Measurements from ENCODE around the gene PARVB.

PARVB gene

DNA sequence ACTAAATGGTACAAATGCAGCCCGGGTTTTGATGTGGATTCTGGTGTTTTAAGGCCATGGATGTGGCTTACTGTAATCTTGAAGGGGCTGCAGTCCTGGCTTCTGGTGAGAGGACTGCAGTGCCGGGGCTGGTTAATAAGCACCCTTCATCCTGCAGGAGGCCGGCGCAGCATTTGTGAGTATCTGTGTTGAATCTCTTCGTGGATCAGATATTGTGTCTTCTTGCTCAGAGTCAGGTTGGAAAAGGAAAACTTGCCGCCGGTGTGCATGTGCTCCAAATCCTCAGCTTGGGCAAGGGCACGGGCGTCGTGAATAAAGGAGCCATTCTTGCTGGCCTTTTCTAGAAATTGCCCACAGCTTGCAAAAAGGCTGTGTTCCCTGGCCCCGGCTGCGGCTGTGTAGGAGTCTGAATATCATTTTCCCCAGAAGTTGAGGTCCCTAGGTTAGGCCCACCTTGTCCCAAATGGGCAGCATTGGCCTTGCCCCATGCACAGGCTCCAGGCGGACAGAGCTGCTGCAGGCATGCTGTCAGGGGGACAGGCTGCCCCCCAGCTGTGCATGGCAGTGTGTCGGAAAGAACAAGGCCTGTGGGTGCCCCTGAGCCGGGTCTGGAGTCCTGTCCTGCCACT is 28.9 kb upstream of the PARVB start:
- CTCF ChIA-PET = interaction anchor here (1.6 to 13.8 kb wide), 6 partner anchors 11 to 630 kb away, joined by 3 to 319 read pairs (median 74); no protein-coding TSS in a partner anchor

DNA sequence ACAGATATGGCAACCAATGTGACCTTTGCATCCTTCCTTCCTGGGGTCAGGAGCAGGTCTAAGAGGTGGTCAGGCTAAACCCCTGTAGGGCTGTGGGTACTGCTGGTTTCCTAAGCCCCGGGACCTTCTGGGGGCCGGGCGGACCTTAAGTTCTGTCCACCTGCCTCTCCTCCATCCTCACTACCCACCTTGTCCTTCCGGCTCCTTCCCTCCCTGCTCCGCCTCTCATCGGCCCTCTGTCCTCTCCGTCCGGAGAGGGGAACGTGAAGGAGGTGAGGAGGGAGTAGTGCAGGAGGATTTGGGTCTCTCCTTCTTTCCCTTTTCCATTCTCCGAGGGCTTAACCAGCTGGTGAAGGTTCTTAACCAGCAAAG is 28.3 kb upstream of the PARVB start:
- no peak for DNase-seq (ENCODE audit: low read depth, low spot score)
- ChIA-PET CTCF (interaction anchor here (1.6 to 13.8 kb wide), 4 partner anchors 10 to 629 kb away, joined by 3 to 319 read pairs (median 160); no protein-coding TSS in a partner anchor), POLR2A (no interaction called here)
- TF ChIP-seq, protein P1, sequence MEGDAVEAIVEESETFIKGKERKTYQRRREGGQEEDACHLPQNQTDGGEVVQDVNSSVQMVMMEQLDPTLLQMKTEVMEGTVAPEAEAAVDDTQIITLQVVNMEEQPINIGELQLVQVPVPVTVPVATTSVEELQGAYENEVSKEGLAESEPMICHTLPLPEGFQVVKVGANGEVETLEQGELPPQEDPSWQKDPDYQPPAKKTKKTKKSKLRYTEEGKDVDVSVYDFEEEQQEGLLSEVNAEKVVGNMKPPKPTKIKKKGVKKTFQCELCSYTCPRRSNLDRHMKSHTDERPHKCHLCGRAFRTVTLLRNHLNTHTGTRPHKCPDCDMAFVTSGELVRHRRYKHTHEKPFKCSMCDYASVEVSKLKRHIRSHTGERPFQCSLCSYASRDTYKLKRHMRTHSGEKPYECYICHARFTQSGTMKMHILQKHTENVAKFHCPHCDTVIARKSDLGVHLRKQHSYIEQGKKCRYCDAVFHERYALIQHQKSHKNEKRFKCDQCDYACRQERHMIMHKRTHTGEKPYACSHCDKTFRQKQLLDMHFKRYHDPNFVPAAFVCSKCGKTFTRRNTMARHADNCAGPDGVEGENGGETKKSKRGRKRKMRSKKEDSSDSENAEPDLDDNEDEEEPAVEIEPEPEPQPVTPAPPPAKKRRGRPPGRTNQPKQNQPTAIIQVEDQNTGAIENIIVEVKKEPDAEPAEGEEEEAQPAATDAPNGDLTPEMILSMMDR (IDR thresholded peaks at IDR 0.05; ENCODE audit: insufficient read depth, low read length, missing control alignments) = no peak
- no peak overlapping the region for H3K4me3 ChIP-seq (ENCODE audit: low read depth, low read length)

More for the DNA sequence above, 28.9 kb upstream of the PARVB start:
- DNase-seq (ENCODE audit: low read depth, low spot score) = no peak
- no peak overlapping the region for H3K4me3 ChIP-seq (ENCODE audit: low read depth, low read length)
- POLR2A ChIA-PET = no interaction called here
- TF ChIP-seq, protein P1 (IDR thresholded peaks at IDR 0.05; ENCODE audit: insufficient read depth, low read length, missing control alignments) = no peak

DNA sequence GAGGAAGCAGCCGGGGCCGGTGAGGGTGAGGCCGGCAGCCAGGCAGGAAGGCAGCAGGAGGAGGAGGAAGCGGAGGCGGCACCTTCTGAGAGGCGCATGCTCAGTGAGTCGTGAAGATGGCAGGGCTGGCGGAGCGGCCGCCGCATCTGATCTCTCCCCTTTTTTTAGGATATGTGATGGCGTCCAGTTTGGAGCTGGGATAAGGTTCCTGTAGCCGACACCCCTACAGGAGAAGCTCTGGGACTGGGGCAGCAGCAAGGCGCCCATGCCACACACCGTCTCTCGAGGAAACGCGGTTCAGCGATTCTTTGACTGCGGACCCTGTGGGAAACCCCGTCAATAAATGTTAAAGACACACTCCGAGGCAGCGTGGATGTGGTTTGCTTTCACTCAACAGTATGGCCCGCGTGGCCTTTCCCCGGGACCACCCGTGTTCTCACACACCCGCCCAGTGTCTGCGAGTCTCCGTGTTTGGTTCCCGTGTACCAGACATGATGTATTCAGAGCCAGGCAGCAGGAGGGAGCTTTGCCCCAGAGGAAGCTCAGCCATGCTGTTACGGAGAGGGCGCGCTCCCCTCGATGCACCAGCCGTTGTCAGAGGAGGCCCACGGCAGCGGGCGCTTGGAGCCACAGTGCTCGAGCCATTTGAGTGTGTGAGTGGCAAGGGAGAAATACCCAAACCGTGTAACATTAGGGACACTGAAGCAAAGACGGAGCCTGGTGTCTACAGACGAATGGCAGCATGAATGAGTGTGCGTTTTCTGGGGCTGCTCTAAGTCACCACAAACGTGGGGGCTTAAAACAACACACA is 27.7 kb upstream of the PARVB start:
- no peak overlapping the region for H3K4me3 ChIP-seq (ENCODE audit: low read depth, low read length)
- POLR2A ChIA-PET = no interaction called here
- DNase-seq (ENCODE audit: low read depth, low spot score) = no peak
- TF ChIP-seq, protein P1 (IDR thresholded peaks at IDR 0.05; ENCODE audit: insufficient read depth, low read length, missing control alignments) = no peak
- CTCF ChIA-PET = interaction anchor here (0.6 to 13.8 kb wide), 4 partner anchors 9 to 629 kb away, joined by 3 to 319 read pairs (median 49); no protein-coding TSS in a partner anchor

DNA sequence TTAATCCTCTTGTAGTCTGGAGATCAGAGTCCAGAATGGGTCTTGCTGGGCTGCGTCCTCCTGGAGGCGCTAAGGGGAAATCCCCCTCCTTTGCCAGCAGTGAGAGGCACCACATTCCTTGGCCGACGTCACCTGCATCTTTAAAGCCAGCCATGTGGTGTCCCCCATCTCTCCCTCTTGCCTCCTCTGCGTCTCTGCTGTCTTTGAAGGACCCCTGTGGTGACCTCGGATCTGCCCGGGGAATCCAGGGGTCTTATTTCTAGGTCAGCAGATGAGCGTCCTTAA is 27.2 kb upstream of the PARVB start:
- H3K4me3 ChIP-seq (ENCODE audit: low read depth, low read length) = no peak overlapping the region
- TF ChIP-seq, protein P1 (IDR thresholded peaks at IDR 0.05; ENCODE audit: insufficient read depth, low read length, missing control alignments) = no peak
- POLR2A ChIA-PET = no interaction called here
- no peak for DNase-seq (ENCODE audit: low read depth, low spot score)
- CTCF ChIA-PET = interaction anchor here (13.8 kb wide), 1 partner anchor 628 kb away, joined by 319 read pairs; no protein-coding TSS in a partner anchor

DNA sequence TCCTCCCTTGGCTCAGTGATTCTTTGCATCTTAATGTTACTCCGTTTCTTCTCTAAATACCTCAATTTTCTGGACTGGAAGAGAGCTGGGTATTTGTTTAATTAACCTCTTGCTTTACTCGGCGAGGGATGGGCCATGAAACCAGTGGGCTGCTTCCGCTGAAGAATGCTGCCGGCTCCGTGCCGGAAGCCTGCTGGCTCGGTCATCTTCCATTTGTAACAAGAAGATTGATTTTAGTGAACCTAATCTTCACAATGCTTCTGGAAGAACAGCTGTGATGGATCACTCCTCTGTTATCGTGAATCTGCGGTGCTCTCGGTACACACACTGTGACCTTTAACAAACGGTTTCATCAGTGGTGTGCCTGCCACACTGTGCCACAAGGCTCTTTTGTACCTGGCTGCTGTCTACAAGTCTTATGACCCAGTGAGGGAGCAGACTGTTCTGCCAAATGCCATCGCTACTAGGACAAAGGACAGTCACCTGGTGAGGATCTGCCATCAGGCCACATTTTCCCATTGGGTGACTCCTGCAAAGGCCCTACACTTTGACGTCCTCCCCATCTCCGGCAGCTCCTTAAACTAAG is 25.3 kb upstream of the PARVB start:
- H3K4me3 ChIP-seq (ENCODE audit: low read depth, low read length) = no peak overlapping the region
- CTCF ChIA-PET = interaction anchor here (0.9 to 1.7 kb wide), 4 partner anchors 15 to 628 kb away, joined by 3 to 7 read pairs (median 5); no protein-coding TSS in a partner anchor
- no peak for DNase-seq (ENCODE audit: low read depth, low spot score)
- TF ChIP-seq, protein P1 (IDR thresholded peaks at IDR 0.05; ENCODE audit: insufficient read depth, low read length, missing control alignments) = no peak
- POLR2A ChIA-PET = no interaction called here

DNA sequence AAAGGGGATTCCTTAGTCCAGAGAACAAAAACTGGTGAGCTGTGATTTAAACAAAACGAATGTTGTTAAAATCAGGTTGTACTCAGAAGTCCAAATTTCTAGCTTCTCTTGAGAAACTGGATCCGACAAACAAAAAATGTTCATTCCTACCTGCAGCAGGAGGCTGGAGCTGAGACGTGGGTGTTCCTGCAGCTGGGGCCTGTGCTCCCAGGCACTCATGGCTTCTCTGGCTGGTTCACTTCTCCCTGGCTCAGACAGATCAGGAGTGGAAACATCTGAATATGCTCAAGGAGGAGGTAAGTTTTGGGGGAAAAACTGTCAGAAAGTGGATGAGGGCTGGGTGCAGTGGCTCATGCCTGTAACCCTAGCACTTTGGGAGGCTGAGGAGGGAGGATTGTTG is 24.7 kb upstream of the PARVB start:
- no peak overlapping the region for H3K4me3 ChIP-seq (ENCODE audit: low read depth, low read length)
- CTCF ChIA-PET = interaction anchor here (0.9 to 1.7 kb wide), 4 partner anchors 15 to 628 kb away, joined by 3 to 7 read pairs (median 5); no protein-coding TSS in a partner anchor
- POLR2A ChIA-PET = no interaction called here
- TF ChIP-seq, protein P1 (IDR thresholded peaks at IDR 0.05; ENCODE audit: insufficient read depth, low read length, missing control alignments) = no peak
- no peak for DNase-seq (ENCODE audit: low read depth, low spot score)
